ENCODE data around the gene HDAC7. TPM values are rescaled to one million over a fixed set of nuclear protein-coding genes. Genes with fewer than 3 reads are reported as not detected.

The HDAC7 gene
- total and polyA plus RNA-seq, 2 experiments from 2014 or later, result 41.3 to 60.1 TPM

DNA sequence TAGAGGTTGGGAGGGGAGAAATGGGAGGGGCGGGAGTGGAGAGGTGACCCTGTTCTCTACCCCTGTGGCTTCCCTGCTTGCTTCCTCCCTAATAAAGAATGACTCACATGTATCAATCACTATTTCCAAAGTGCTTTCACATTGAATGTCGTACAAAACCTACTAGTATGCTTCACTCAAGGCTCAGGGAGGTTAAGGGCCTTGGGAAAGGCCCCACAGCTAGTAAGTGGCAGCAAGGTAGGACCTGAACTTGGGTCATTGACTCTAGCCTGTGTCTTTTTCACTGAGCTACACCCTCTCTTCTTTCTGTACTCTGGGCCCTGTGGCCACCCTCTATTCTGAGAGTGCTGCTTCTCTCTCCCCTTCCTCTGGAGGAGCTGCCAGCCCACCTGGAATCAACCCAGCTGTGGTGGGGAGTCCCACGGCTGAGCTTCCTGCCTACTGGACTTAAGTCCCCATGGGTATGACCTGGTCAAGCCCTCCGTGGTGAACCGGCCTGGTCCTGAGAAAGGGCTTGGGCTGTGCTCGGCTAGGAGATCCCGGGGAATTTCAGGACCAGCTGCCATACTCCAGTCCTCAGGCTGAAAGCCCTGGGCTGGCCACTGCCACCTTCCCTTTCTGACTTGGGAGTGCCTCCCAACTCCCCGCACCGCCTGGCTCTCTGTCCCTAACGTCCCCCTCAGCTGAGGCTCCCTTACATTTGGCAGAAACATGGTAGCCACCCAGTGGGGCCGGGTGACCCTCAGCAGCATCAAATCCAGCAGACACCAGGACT, 33.6 kb downstream of the HDAC7 start (continued):
- TF ChIP-seq, protein P1, sequence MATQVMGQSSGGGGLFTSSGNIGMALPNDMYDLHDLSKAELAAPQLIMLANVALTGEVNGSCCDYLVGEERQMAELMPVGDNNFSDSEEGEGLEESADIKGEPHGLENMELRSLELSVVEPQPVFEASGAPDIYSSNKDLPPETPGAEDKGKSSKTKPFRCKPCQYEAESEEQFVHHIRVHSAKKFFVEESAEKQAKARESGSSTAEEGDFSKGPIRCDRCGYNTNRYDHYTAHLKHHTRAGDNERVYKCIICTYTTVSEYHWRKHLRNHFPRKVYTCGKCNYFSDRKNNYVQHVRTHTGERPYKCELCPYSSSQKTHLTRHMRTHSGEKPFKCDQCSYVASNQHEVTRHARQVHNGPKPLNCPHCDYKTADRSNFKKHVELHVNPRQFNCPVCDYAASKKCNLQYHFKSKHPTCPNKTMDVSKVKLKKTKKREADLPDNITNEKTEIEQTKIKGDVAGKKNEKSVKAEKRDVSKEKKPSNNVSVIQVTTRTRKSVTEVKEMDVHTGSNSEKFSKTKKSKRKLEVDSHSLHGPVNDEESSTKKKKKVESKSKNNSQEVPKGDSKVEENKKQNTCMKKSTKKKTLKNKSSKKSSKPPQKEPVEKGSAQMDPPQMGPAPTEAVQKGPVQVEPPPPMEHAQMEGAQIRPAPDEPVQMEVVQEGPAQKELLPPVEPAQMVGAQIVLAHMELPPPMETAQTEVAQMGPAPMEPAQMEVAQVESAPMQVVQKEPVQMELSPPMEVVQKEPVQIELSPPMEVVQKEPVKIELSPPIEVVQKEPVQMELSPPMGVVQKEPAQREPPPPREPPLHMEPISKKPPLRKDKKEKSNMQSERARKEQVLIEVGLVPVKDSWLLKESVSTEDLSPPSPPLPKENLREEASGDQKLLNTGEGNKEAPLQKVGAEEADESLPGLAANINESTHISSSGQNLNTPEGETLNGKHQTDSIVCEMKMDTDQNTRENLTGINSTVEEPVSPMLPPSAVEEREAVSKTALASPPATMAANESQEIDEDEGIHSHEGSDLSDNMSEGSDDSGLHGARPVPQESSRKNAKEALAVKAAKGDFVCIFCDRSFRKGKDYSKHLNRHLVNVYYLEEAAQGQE (IDR thresholded peaks at IDR 0.05; ENCODE audit: unreplicated experiment), result no peak
- TF ChIP-seq, protein P2, sequence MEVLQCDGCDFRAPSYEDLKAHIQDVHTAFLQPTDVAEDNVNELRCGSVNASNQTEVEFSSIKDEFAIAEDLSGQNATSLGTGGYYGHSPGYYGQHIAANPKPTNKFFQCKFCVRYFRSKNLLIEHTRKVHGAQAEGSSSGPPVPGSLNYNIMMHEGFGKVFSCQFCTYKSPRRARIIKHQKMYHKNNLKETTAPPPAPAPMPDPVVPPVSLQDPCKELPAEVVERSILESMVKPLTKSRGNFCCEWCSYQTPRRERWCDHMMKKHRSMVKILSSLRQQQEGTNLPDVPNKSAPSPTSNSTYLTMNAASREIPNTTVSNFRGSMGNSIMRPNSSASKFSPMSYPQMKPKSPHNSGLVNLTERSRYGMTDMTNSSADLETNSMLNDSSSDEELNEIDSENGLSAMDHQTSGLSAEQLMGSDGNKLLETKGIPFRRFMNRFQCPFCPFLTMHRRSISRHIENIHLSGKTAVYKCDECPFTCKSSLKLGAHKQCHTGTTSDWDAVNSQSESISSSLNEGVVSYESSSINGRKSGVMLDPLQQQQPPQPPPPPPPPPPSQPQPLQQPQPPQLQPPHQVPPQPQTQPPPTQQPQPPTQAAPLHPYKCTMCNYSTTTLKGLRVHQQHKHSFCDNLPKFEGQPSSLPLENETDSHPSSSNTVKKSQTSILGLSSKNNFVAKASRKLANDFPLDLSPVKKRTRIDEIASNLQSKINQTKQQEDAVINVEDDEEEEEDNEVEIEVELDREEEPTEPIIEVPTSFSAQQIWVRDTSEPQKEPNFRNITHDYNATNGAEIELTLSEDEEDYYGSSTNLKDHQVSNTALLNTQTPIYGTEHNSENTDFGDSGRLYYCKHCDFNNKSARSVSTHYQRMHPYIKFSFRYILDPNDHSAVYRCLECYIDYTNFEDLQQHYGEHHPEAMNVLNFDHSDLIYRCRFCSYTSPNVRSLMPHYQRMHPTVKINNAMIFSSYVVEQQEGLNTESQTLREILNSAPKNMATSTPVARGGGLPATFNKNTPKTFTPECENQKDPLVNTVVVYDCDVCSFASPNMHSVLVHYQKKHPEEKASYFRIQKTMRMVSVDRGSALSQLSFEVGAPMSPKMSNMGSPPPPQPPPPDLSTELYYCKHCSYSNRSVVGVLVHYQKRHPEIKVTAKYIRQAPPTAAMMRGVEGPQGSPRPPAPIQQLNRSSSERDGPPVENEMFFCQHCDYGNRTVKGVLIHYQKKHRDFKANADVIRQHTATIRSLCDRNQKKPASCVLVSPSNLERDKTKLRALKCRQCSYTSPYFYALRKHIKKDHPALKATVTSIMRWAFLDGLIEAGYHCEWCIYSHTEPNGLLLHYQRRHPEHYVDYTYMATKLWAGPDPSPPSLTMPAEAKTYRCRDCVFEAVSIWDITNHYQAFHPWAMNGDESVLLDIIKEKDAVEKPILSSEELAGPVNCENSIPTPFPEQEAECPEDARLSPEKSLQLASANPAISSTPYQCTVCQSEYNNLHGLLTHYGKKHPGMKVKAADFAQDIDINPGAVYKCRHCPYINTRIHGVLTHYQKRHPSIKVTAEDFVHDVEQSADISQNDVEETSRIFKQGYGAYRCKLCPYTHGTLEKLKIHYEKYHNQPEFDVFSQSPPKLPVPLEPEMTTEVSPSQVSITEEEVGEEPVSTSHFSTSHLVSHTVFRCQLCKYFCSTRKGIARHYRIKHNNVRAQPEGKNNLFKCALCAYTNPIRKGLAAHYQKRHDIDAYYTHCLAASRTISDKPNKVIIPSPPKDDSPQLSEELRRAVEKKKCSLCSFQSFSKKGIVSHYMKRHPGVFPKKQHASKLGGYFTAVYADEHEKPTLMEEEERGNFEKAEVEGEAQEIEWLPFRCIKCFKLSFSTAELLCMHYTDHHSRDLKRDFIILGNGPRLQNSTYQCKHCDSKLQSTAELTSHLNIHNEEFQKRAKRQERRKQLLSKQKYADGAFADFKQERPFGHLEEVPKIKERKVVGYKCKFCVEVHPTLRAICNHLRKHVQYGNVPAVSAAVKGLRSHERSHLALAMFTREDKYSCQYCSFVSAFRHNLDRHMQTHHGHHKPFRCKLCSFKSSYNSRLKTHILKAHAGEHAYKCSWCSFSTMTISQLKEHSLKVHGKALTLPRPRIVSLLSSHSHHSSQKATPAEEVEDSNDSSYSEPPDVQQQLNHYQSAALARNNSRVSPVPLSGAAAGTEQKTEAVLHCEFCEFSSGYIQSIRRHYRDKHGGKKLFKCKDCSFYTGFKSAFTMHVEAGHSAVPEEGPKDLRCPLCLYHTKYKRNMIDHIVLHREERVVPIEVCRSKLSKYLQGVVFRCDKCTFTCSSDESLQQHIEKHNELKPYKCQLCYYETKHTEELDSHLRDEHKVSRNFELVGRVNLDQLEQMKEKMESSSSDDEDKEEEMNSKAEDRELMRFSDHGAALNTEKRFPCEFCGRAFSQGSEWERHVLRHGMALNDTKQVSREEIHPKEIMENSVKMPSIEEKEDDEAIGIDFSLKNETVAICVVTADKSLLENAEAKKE (CRISPR knock-in tag; IDR thresholded peaks at IDR 0.05), result no peak
- TF ChIP-seq EZH2phosphoT487 (IDR thresholded peaks at IDR 0.05; ENCODE audit: unreplicated experiment), result no peak
- no peak for TF ChIP-seq ZNF114 (CRISPR knock-in tag; IDR thresholded peaks at IDR 0.05)

All from GM23338 (cell line).